K562 (cell line): Measurements from ENCODE around the gene ABCC1. TPM values are rescaled to one million over a fixed set of nuclear protein-coding genes. Genes with fewer than 3 reads are reported as not detected.
A peak's percentile ranks its signal among the peaks of the same experiment; 100 is the strongest.

Source experiments
- CBFA2T2 ChIP-seq: fragments of 450-650 bp; conservative IDR thresholded peaks from 2 replicates; pipeline ENCODE4 v1.6.1; 2017; ENCODE audit warnings: mild to moderate bottlenecking
- HINFP ChIP-seq: fragments of 450-650 bp; conservative IDR thresholded peaks from 2 replicates; pipeline ENCODE4 v1.6.1; 2016; ENCODE audit warnings: missing genetic modification characterization, low read depth, mild to moderate bottlenecking, control low read depth, missing compliant biosample characterization
- KLF1 ChIP-seq: fragments of 450-650 bp; IDR thresholded peaks from 2 replicates; pipeline ENCODE4 v1.6.1; 2016; ENCODE audit warnings: missing genetic modification characterization, missing compliant biosample characterization
- MYC ChIP-seq, 2 experiments: fragments of 250-450 bp in 1 of 2; sonication (Bioruptor Pico) in 1 of 2; IDR thresholded peaks; 2 replicates each; pipeline versions ENCODE4 v1.5.1 to v1.6.1; 2012 to 2021; ENCODE audit warnings: low read depth in 2 of 2, borderline replicate concordance in 1 of 2, improper control_type of control experiment in 1 of 2, low read length in 1 of 2, mild to moderate bottlenecking in 1 of 2, moderate library complexity in 1 of 2
- NFIX ChIP-seq: fragments of 250-450 bp; sonication (Bioruptor Pico); IDR thresholded peaks from 2 replicates; pipeline ENCODE4 v1.4.0; 2020; ENCODE audit warnings: low read depth, mild to moderate bottlenecking, moderate library complexity
- NFYB ChIP-seq: IDR thresholded peaks from 2 replicates; pipeline ENCODE4 v1.6.1; 2011; ENCODE audit warnings: mild to moderate bottlenecking, moderate library complexity; ENCODE audit not compliant: insufficient read length; ENCODE audit errors: extremely low read depth
- PBX2 ChIP-seq, 2 experiments: IDR thresholded peaks in 1 of 2; conservative IDR thresholded peaks in 1 of 2; 2 replicates each; pipeline ENCODE4 v1.6.1; 2016; ENCODE audit warnings: low read depth in 2 of 2, mild to moderate bottlenecking in 1 of 2, missing compliant biosample characterization in 1 of 2, missing genetic modification characterization in 1 of 2, moderate library complexity in 1 of 2
- RAD51 ChIP-seq: fragments of 450-650 bp; IDR thresholded peaks from 2 replicates; pipeline ENCODE4 v1.7.1; 2016; ENCODE audit warnings: low read depth, mild to moderate bottlenecking, borderline replicate concordance
- RBM25 ChIP-seq: fragments of 200-400 bp; formaldehyde crosslinking; IDR thresholded peaks from 2 replicates; pipeline ENCODE4 v1.6.1; 2018; ENCODE audit warnings: low read length, low read depth, moderate library complexity; ENCODE audit not compliant: severe bottlenecking
- TCF7L2 ChIP-seq: fragments of 150-350 bp; IDR thresholded peaks from 2 replicates; pipeline ENCODE4 v1.6.1; 2016; ENCODE audit warnings: low read depth, mild to moderate bottlenecking, low read length, moderate library complexity
- USF1 ChIP-seq: sonication (generic); formaldehyde crosslinking; IDR thresholded peaks from 2 replicates; pipeline ENCODE4 v1.9.0; 2022; ENCODE audit warnings: mild to moderate bottlenecking, missing genetic modification reagents
- USF2 ChIP-seq: sonication (generic); formaldehyde crosslinking; IDR thresholded peaks from 2 replicates; pipeline ENCODE4 v1.5.0; 2020; ENCODE audit warnings: missing genetic modification reagents
- ZFP36 ChIP-seq: fragments of 150-350 bp; IDR thresholded peaks from 2 replicates; pipeline ENCODE4 v1.6.1; 2018; ENCODE audit warnings: low read length, low read depth; ENCODE audit not compliant: partially characterized antibody
- ZNF23 ChIP-seq: fragments of 250-450 bp; sonication (Bioruptor Pico); IDR thresholded peaks from 2 replicates; pipeline ENCODE4 v1.4.0; 2020; ENCODE audit warnings: mild to moderate bottlenecking
- ZNF3 ChIP-seq: fragments of 250-450 bp; sonication (Bioruptor Pico); IDR thresholded peaks from 2 replicates; pipeline ENCODE4 v1.5.0; 2021; ENCODE audit warnings: mild to moderate bottlenecking, moderate library complexity
- ZNF511 ChIP-seq: sonication (generic); formaldehyde crosslinking; IDR thresholded peaks from 2 replicates; pipeline ENCODE4 v1.8.0; 2022; ENCODE audit warnings: mild to moderate bottlenecking, missing genetic modification reagents
- ZNF717 ChIP-seq: fragments of 250-450 bp; sonication (Bioruptor Pico); IDR thresholded peaks from 2 replicates; pipeline ENCODE4 v1.5.0; 2021
- polyA plus RNA-seq, 8 experiments: library from polyadenylated mRNA; depleted of rRNA in 4 of 8; stranded (reverse) in 5 of 8; unstranded in 3 of 8; fragments of >200 nt; fragmentation: Nextera tagmentation in 2 of 8; fragmentation: Illumina TruSeq in 1 of 8; extraction: Ambion mirVana in 2 of 8; extraction: Trizol in 1 of 8; gene quantifications; 2 replicates each; pipeline versions ENCODE4 v1.2.1 to v1.2.3, GENCODE V29; 2011 to 2014; ENCODE audit warnings: inconsistent platforms in 1 of 8, missing spikeins in 1 of 8
- total RNA-seq, 7 experiments: library from RNA; depleted of rRNA in 6 of 7; stranded (reverse); fragments of >200 nt in 6 of 7; fragmentation: Illumina TruSeq in 2 of 7; extraction: Trizol in 2 of 7; gene quantifications; 2 replicates each; pipeline versions ENCODE4 v1.2.1 to v1.2.3, GENCODE V29; 2011 to 2021; ENCODE audit warnings: low replicate concordance in 1 of 7

Gene ABCC1
- total and polyA plus RNA-seq, 9 of the 15 experiments (the other 6 are each of a cell fraction or from before 2014, with no cell fraction given): 3.9 to 41.6 (median 10.0) TPM

- TF ChIP-seq NFYB: peak; percentile 96
- TF ChIP-seq HINFP (tag): no peak
- peak; percentile 88 for TF ChIP-seq RAD51
- peak; percentile 56 for TF ChIP-seq RBM25
- no peak for TF ChIP-seq ZNF3 (CRISPR knock-in tag)
- TF ChIP-seq MYC (IDR thresholded peaks at IDR 0.05; ENCODE audit: low read depth, low read length): 0 out of 2 replicates have a peak, but pooled peaks have one; percentile 18
- no peak for TF ChIP-seq MYC (CRISPR knock-in tag; IDR thresholded peaks at IDR 0.05; ENCODE audit: borderline replicate concordance, low read depth)
- no peak for TF ChIP-seq ZNF717
- TF ChIP-seq PBX2 (CRISPR knock-in tag; IDR thresholded peaks at IDR 0.05; ENCODE audit: low read depth): peak; percentile 71
- peak; percentile 90 for TF ChIP-seq PBX2 (tag; conservative IDR thresholded peaks at IDR 0.05; ENCODE audit: low read depth)
- TF ChIP-seq USF2 (CRISPR knock-in tag): peak; percentile 95
- TF ChIP-seq TCF7L2: no peak
- TF ChIP-seq NFIX (CRISPR knock-in tag): no peak
- TF ChIP-seq KLF1: no peak
- TF ChIP-seq ZFP36: no peak
- TF ChIP-seq CBFA2T2: peak; percentile 36; the same call in 1 of the 2 replicates
- TF ChIP-seq ZNF511: no peak
- TF ChIP-seq USF1 (CRISPR knock-in tag): peak; percentile 95
- TF ChIP-seq ZNF23 (CRISPR knock-in tag): no peak
Observed at GRCh38 chr16:16048904-16049582, 99.6 kb downstream of the ABCC1 start (continued).
